Transverse colon (tissue), 3 donors: ENCODE measurements around the gene PRKCZ.

Source experiments
- EP300 ChIP-seq: sonication (generic); formaldehyde crosslinking; IDR thresholded peaks from one replicate; pipeline ENCODE4 v1.6.1; 2017; ENCODE audit warnings: antibody characterized with exemption, low read depth
- POLR2A ChIP-seq: fragments of 450-650 bp; IDR thresholded peaks from one replicate; pipeline ENCODE4 v1.6.1; 2016; ENCODE audit warnings: antibody characterized with exemption, mild to moderate bottlenecking, moderate library complexity
- TF ChIP-seq, protein P1 (sequence below), 5 experiments: fragments of 200-600 bp in 3 of 5; fragments of 450-650 bp in 2 of 5; sonication (generic) in 3 of 5; IDR thresholded peaks; 1 replicate in 2 of 5; 2 replicates in 3 of 5; pipeline ENCODE4 v1.5.1; 2016 to 2017; ENCODE audit warnings: antibody characterized with exemption in 5 of 5, inconsistent platforms in 3 of 5, mild to moderate bottlenecking in 2 of 5, moderate library complexity in 1 of 5

DNA sequence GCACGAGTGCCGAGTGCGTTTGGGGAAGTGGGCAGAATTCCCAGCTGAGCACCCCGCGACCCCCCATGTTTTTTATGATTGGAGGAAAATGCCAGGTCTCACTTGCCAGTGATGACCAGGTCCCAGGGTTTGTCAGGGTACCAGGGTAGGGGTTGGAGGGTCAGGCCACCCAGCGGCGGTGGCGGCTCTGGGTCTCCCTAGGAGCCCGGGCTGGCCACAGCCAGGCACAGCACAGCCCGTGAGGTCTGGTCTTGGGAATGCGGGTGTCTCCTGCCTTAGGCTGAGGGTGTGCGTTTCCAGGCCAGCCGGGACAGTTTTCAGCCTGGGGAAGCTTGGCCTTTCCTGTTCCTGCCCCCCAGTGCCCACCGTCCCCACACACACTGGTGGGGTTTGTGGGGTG, 22.7 kb downstream of the PRKCZ start:
- TF ChIP-seq, protein P1, sequence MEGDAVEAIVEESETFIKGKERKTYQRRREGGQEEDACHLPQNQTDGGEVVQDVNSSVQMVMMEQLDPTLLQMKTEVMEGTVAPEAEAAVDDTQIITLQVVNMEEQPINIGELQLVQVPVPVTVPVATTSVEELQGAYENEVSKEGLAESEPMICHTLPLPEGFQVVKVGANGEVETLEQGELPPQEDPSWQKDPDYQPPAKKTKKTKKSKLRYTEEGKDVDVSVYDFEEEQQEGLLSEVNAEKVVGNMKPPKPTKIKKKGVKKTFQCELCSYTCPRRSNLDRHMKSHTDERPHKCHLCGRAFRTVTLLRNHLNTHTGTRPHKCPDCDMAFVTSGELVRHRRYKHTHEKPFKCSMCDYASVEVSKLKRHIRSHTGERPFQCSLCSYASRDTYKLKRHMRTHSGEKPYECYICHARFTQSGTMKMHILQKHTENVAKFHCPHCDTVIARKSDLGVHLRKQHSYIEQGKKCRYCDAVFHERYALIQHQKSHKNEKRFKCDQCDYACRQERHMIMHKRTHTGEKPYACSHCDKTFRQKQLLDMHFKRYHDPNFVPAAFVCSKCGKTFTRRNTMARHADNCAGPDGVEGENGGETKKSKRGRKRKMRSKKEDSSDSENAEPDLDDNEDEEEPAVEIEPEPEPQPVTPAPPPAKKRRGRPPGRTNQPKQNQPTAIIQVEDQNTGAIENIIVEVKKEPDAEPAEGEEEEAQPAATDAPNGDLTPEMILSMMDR (IDR thresholded peaks at IDR 0.05): no peak
- no peak for TF ChIP-seq POLR2A
- TF ChIP-seq EP300: no peak
